Retinal pigment epithelial cell (primary cell): ENCODE results near the gene FREM2.

Experiments used
- DNase-seq: peaks from one replicate; pipeline ENCODE4 v3.0.0-alpha.2; 2010; ENCODE audit warnings: low read depth
- H3K4me3 ChIP-seq: 2 replicates; pipeline ENCODE4 v1.5.1; 2011; ENCODE audit warnings: mild to moderate bottlenecking, low read length, control low read depth, moderate library complexity
- TF ChIP-seq, protein P1 (sequence below): conservative IDR thresholded peaks from 2 replicates; pipeline ENCODE4 v1.5.1; 2011; ENCODE audit warnings: low read depth, low read length, control low read depth, inconsistent platforms

Gene FREM2, protein sequence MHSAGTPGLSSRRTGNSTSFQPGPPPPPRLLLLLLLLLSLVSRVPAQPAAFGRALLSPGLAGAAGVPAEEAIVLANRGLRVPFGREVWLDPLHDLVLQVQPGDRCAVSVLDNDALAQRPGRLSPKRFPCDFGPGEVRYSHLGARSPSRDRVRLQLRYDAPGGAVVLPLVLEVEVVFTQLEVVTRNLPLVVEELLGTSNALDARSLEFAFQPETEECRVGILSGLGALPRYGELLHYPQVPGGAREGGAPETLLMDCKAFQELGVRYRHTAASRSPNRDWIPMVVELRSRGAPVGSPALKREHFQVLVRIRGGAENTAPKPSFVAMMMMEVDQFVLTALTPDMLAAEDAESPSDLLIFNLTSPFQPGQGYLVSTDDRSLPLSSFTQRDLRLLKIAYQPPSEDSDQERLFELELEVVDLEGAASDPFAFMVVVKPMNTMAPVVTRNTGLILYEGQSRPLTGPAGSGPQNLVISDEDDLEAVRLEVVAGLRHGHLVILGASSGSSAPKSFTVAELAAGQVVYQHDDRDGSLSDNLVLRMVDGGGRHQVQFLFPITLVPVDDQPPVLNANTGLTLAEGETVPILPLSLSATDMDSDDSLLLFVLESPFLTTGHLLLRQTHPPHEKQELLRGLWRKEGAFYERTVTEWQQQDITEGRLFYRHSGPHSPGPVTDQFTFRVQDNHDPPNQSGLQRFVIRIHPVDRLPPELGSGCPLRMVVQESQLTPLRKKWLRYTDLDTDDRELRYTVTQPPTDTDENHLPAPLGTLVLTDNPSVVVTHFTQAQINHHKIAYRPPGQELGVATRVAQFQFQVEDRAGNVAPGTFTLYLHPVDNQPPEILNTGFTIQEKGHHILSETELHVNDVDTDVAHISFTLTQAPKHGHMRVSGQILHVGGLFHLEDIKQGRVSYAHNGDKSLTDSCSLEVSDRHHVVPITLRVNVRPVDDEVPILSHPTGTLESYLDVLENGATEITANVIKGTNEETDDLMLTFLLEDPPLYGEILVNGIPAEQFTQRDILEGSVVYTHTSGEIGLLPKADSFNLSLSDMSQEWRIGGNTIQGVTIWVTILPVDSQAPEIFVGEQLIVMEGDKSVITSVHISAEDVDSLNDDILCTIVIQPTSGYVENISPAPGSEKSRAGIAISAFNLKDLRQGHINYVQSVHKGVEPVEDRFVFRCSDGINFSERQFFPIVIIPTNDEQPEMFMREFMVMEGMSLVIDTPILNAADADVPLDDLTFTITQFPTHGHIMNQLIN (N-terminal part only)

DNA sequence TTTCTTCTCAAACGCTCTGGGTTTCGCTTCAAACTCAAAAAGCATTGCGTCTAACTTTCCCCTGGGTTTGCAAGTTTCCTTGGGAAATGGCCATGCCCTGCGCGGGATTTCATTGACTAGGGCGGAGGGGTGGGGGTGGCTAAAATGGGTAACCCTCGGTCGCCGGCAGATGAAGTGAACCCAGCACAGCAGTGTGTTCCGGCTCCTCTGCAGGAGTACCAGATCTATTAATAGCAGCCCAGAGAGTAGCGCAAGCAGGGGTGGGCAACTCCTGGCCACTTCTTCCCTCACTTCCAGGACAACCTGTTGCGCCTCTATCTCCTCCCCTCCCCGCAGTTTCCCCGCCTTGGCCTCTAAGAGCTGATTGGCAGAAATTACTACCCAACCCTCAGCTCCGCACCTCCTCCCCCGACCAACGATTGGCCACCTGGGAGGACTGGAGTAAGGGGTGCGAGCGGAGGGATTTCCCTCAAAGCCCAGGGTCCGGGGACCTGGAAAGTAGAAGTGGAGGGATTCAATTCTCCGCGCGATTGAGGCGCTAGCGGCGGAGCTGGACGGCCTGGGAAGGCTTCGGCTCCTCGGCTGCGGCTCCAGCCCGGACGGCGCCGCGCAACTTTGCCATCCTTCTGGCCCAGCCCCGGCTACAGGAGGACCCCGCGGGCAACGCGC lies at the start of gene FREM2:
Gene FREM2 (plus strand): TSS at position 501 of the 669 bp plus-strand sequence. CDS start 268 bp downstream, outside the sequence.
- DNase-seq, result peak; percentile 66
- peak within 1 kb of the TSS; percentile 77 for H3K4me3 ChIP-seq
- TF ChIP-seq, protein P1, sequence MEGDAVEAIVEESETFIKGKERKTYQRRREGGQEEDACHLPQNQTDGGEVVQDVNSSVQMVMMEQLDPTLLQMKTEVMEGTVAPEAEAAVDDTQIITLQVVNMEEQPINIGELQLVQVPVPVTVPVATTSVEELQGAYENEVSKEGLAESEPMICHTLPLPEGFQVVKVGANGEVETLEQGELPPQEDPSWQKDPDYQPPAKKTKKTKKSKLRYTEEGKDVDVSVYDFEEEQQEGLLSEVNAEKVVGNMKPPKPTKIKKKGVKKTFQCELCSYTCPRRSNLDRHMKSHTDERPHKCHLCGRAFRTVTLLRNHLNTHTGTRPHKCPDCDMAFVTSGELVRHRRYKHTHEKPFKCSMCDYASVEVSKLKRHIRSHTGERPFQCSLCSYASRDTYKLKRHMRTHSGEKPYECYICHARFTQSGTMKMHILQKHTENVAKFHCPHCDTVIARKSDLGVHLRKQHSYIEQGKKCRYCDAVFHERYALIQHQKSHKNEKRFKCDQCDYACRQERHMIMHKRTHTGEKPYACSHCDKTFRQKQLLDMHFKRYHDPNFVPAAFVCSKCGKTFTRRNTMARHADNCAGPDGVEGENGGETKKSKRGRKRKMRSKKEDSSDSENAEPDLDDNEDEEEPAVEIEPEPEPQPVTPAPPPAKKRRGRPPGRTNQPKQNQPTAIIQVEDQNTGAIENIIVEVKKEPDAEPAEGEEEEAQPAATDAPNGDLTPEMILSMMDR, result no peak

DNA sequence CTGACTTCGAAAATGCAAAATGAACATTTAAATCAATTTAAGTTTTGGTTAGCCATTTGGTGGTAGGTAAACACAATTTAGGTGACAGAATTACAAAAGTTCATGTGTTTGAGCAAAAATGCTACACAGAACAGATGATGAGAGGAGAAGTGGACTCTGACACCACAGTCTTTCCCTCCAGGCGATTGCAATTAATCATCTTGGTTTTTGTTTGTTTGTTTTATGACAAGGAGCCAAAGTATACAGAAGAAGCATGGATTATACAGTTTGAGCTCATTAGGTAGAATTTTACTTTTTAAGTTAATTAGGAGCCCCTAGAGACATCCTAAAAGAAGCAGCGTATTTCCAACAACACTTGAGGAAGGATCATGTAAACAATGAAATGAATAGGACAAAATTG lies 49.3 kb upstream of the FREM2 start:
- DNase-seq, result no peak
- TF ChIP-seq, protein P1, result no peak
- H3K4me3 ChIP-seq, result no peak overlapping the region

DNA sequence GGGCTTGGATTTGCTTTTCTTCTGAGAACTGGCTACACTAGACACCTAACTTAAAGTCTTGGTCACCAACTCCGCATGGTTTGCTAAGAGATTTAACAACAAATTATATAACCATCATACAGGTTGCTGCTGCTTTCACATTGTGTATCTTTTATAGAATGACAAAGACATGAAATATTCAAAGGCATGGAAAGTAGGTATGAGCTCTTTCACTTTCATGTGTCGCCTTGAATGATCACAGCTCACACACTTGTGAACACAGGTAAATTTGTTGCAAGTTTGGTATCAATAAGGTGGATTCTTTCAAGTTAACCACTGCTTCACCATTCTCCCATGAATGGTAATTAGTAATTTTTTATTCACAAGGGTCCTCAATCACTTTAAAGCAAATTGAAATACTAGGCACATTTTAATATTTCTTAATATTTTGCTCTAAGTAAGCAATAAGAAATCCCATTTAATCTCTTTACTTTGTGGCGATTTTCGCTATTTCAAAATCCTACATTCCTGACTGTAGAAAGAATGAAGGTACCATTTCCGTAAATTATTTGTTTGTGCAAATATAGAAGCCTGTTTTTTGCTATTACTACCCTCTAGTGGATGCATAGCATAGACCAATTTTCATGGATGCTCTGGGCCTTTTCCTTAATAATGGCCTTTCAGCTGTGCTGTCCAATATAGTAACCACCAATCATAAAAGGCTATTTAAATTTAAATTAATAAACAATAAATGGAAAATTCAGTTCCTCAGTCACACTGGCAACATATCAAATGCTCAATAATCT lies 45.5 kb upstream of the FREM2 start:
- H3K4me3 ChIP-seq, result no peak overlapping the region
- no peak for DNase-seq
- TF ChIP-seq, protein P1, result peak; percentile 68

DNA sequence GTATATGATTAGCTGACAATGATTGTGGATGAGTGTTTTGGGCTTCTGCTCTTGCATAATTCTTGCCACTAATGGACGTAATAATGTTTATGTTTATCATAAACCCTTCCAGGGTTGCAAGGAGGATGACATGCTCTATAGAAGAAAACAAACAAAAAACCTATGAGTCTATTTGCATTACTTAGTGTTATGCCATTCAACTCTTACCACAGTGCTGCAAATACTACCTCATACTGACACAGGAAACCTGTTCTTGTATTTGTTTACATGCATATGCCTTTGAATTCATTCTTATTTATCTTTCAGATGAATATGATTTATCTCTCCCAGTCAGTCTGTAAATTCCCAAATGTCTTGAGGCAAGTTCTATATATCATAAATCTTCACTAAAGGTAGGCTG lies 39.6 kb upstream of the FREM2 start:
- no peak overlapping the region for H3K4me3 ChIP-seq
- DNase-seq, result no peak
- TF ChIP-seq, protein P1, result no peak

DNA sequence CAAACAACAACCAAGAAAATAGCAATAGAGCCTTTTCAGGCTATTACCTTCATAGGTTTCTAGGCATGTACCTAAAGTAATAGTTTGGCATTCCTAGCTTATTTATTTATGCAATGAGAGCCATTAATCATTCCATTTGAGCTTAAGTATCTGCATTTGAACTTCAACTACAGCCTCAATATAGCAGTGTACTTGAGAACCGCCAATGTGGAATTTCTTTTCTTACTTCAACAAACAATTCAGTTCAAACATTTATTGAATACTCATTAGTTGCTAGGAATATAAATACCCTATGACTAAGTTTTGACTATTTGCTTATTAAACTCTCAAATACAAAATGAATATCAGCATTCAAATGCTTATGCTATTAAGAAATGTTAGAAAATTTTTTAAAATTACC lies 38.0 kb upstream of the FREM2 start:
- no peak overlapping the region for H3K4me3 ChIP-seq
- DNase-seq, result no peak
- TF ChIP-seq, protein P1, result no peak

DNA sequence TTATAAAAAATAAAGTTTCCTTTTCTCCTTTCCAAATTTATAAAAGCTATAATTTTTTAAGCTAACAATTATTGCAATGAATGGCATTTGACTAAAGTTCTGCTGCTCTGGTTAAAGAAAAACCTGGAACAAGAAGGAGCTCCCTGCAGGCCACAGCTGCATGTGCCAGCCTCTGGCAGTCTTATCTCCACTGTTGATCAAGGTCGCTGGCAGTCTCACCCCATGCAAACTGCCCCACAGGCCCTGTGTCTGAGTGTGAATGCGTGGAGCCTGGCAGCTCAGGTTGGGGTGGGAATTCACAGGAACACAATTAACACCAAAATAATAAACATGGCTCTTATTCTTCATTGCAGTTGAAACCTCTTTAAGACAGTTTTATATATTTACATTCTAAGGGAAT lies 30.2 kb upstream of the FREM2 start:
- DNase-seq, result no peak
- TF ChIP-seq, protein P1, result no peak

More for the DNA sequence above, 30.2 kb upstream of the FREM2 start:
- H3K4me3 ChIP-seq, result no peak overlapping the region
